Left renal pelvis (tissue), 4 donors: ENCODE results near the gene RAC2. TPM values are rescaled to one million over a fixed set of nuclear protein-coding genes. Genes with fewer than 3 reads are reported as not detected.

Source experiments
- DNase-seq, 4 donors: peaks; one replicate each; pipeline ENCODE4 v3.0.0-alpha.2; 2013; ENCODE audit warnings: low read depth in 4 of 4, low spot score in 3 of 4
- polyA plus RNA-seq, 4 donors: library from polyadenylated mRNA; unstranded; fragments of 120-200 nt; gene quantifications; one replicate each; pipeline ENCODE4 v1.2.1, GENCODE V29; 2013; ENCODE audit not compliant: insufficient read length in 4 of 4

RAC2 gene
- polyA plus RNA-seq, 4 donors: 6.2 to 13.6 (median 8.1) TPM

- no peak for DNase-seq
These were observed 51.9 kb downstream of the RAC2 start for GRCh38 chr22:37192204-37192603.

GRCh38 chr22:37190262-37190780 is 53.7 kb downstream of the RAC2 start:
- no peak for DNase-seq

GRCh38 chr22:37188901-37189466 is 55.1 kb downstream of the RAC2 start:
- DNase-seq: no peak

- peak in 1 of 4 donors; percentile 75 for DNase-seq
These were observed 55.9 kb downstream of the RAC2 start, which contains the start of gene C1QTNF6 for GRCh38 chr22:37187891-37188761. Gene C1QTNF6 (minus strand): TSS chr22:37188247. CDS start chr22:37188213, 34 bp downstream.

GRCh38 chr22:37187552-37187890 is 56.5 kb downstream of the RAC2 start:
- DNase-seq: no peak

- no peak for DNase-seq
These were observed 57.0 kb downstream of the RAC2 start for GRCh38 chr22:37186997-37187522.

GRCh38 chr22:37186228-37186996 is 57.7 kb downstream of the RAC2 start:
- DNase-seq: no peak

GRCh38 chr22:37185646-37186227 is 58.3 kb downstream of the RAC2 start:
- no peak for DNase-seq

GRCh38 chr22:37184816-37185541 is 59.1 kb downstream of the RAC2 start:
- no peak for DNase-seq

- no peak for DNase-seq
These were observed 59.7 kb downstream of the RAC2 start for GRCh38 chr22:37184380-37184755.

- DNase-seq: no peak
These were observed 60.4 kb downstream of the RAC2 start for GRCh38 chr22:37183432-37184379.

GRCh38 chr22:37182949-37183245 is 61.2 kb downstream of the RAC2 start:
- DNase-seq: no peak

GRCh38 chr22:37182101-37182948 is 61.7 kb downstream of the RAC2 start:
- no peak for DNase-seq

- no peak for DNase-seq
These were observed 62.4 kb downstream of the RAC2 start for GRCh38 chr22:37181681-37182080.

- DNase-seq: no peak
These were observed 63.4 kb downstream of the RAC2 start for GRCh38 chr22:37180531-37181231.

- no peak for DNase-seq
These were observed 64.2 kb downstream of the RAC2 start for GRCh38 chr22:37179622-37180420.

GRCh38 chr22:37179126-37179470 is 65.0 kb downstream of the RAC2 start:
- DNase-seq: no peak
